Measurements from ENCODE around the gene ATAD3A. TPM values are rescaled to one million over a fixed set of nuclear protein-coding genes. Genes with fewer than 3 reads are reported as not detected.
A peak's percentile ranks its signal among the peaks of the same experiment; 100 is the strongest.
"Not testable (repeated sequence)": the region's sequence is repeated elsewhere in the genome, so short reads cannot be mapped to it uniquely, and the experiment has no call there.

ATAD3A gene
- total and polyA plus RNA-seq, 2 donors (not counting 1 experiment from before 2014, with no cell fraction given), result 12.5 to 18.0 TPM

- Histone ChIP-seq H3K4me2 (ENCODE audit: extremely low read depth, insufficient read depth, low read length) (no peak overlapping the region), H3K36me3 (ENCODE audit: control insufficient read depth, insufficient read depth, low read length) (no peaks in the 10 kb centered on the region), H3K4me1 (ENCODE audit: control insufficient read depth, extremely low read depth, insufficient read depth, low read length) (peaks cover 3% of the 10 kb centered on the region), H3K9ac (ENCODE audit: insufficient read depth, low read length) (no peak overlapping the region), H3K27ac (ENCODE audit: insufficient read depth, low read length) (no peak overlapping the region), H3K9me3 (ENCODE audit: control insufficient read depth, insufficient read depth, low read depth, low read length) (no peaks in the 10 kb centered on the region), H2AFZ (ENCODE audit: low read length) (no peak overlapping the region), H3K4me3 (replicated peaks in 1 of 4; ENCODE audit: control extremely low read depth in 1 of 4, insufficient read depth in 1 of 4, low read depth in 3 of 4, low read length in 4 of 4) (no peak overlapping the region), H4K20me1 (ENCODE audit: control insufficient read depth, extremely low read depth, insufficient read depth, low read length) (no peaks in the 10 kb centered on the region), H3K27me3 (ENCODE audit: control insufficient read depth, insufficient read depth, low read length) (no peaks in the 10 kb centered on the region), H3K79me2 (ENCODE audit: control insufficient read depth, insufficient read depth, low read length) (no peaks in the 10 kb centered on the region)
- TF ChIP-seq CTCF (conservative IDR thresholded peaks at IDR 0.05 in 1 of 2, IDR thresholded peaks at IDR 0.05 in 1 of 2; ENCODE audit: low read depth in 1 of 2, low read length in 2 of 2), result no peak
- no peak for TF ChIP-seq EZH2 (IDR thresholded peaks at IDR 0.05; ENCODE audit: low read length, missing control alignments)
- peak in 1 of 2 donors; percentile 31 for DNase-seq (ENCODE audit: low read depth in 2 of 2)
Observed at GRCh38 chr1:1507305-1507704, 4.7 kb upstream of the ATAD3A start.

GRCh38 chr1:1508775-1509464 lies 3.0 kb upstream of the ATAD3A start:
- not testable (repeated sequence) for H3K27ac ChIP-seq (ENCODE audit: insufficient read depth, low read length); H3K9me3 ChIP-seq (ENCODE audit: control insufficient read depth, insufficient read depth, low read depth, low read length); DNase-seq (ENCODE audit: low read depth in 2 of 2)

GRCh38 chr1:1509465-1509850 lies 2.5 kb upstream of the ATAD3A start:
- not testable (repeated sequence) for DNase-seq (ENCODE audit: low read depth in 2 of 2); H3K9me3 ChIP-seq (ENCODE audit: control insufficient read depth, insufficient read depth, low read depth, low read length)

More at GRCh38 chr1:1508775-1509464, 3.0 kb upstream of the ATAD3A start:
- H3K4me3 ChIP-seq (replicated peaks in 1 of 4; ENCODE audit: control extremely low read depth in 1 of 4, insufficient read depth in 1 of 4, low read depth in 3 of 4, low read length in 4 of 4); H4K20me1 ChIP-seq (ENCODE audit: control insufficient read depth, extremely low read depth, insufficient read depth, low read length); H3K79me2 ChIP-seq (ENCODE audit: control insufficient read depth, insufficient read depth, low read length); H3K27me3 ChIP-seq (ENCODE audit: control insufficient read depth, insufficient read depth, low read length); H3K4me2 ChIP-seq (ENCODE audit: extremely low read depth, insufficient read depth, low read length); H2AFZ ChIP-seq (ENCODE audit: low read length); H3K9ac ChIP-seq (ENCODE audit: insufficient read depth, low read length); H3K36me3 ChIP-seq (ENCODE audit: control insufficient read depth, insufficient read depth, low read length); H3K4me1 ChIP-seq (ENCODE audit: control insufficient read depth, extremely low read depth, insufficient read depth, low read length): not testable (repeated sequence)

GRCh38 chr1:1510912-1511532 lies 940 bp upstream of the ATAD3A start:
- peak overlapping the region; percentile 99 for H3K27ac ChIP-seq (ENCODE audit: insufficient read depth, low read length)
- no peaks in the 10 kb centered on the region for H3K36me3 ChIP-seq (ENCODE audit: control insufficient read depth, insufficient read depth, low read length)
- peak overlapping the region; percentile 80 to 88 (median 84) for H3K4me3 ChIP-seq (replicated peaks in 1 of 4; ENCODE audit: control extremely low read depth in 1 of 4, insufficient read depth in 1 of 4, low read depth in 3 of 4, low read length in 4 of 4)
- H2AFZ ChIP-seq (ENCODE audit: low read length), result peak overlapping the region; percentile 60
- peak overlapping the region; percentile 95 for H3K4me2 ChIP-seq (ENCODE audit: extremely low read depth, insufficient read depth, low read length)
- no peaks in the 10 kb centered on the region for H3K9me3 ChIP-seq (ENCODE audit: control insufficient read depth, insufficient read depth, low read depth, low read length)
- TF ChIP-seq CTCF (conservative IDR thresholded peaks at IDR 0.05 in 1 of 2, IDR thresholded peaks at IDR 0.05 in 1 of 2; ENCODE audit: low read depth in 1 of 2, low read length in 2 of 2) (no peak), EZH2 (IDR thresholded peaks at IDR 0.05; ENCODE audit: low read length, missing control alignments) (no peak)
- DNase-seq (ENCODE audit: low read depth in 2 of 2), result peak in 1 of 2 donors; percentile 20
- H4K20me1 ChIP-seq (ENCODE audit: control insufficient read depth, extremely low read depth, insufficient read depth, low read length), result no peaks in the 10 kb centered on the region
- H3K27me3 ChIP-seq (ENCODE audit: control insufficient read depth, insufficient read depth, low read length), result no peaks in the 10 kb centered on the region
- peak overlapping the region; percentile 99 for H3K9ac ChIP-seq (ENCODE audit: insufficient read depth, low read length)
- peaks cover 3% of the 10 kb centered on the region for H3K4me1 ChIP-seq (ENCODE audit: control insufficient read depth, extremely low read depth, insufficient read depth, low read length)
- H3K79me2 ChIP-seq (ENCODE audit: control insufficient read depth, insufficient read depth, low read length), result peaks cover 25% of the 10 kb centered on the region

More at GRCh38 chr1:1509465-1509850, 2.5 kb upstream of the ATAD3A start:
- not testable (repeated sequence) for H3K4me3 ChIP-seq (replicated peaks in 1 of 4; ENCODE audit: control extremely low read depth in 1 of 4, insufficient read depth in 1 of 4, low read depth in 3 of 4, low read length in 4 of 4); H3K4me2 ChIP-seq (ENCODE audit: extremely low read depth, insufficient read depth, low read length); H3K27ac ChIP-seq (ENCODE audit: insufficient read depth, low read length); H3K36me3 ChIP-seq (ENCODE audit: control insufficient read depth, insufficient read depth, low read length); H2AFZ ChIP-seq (ENCODE audit: low read length); H3K27me3 ChIP-seq (ENCODE audit: control insufficient read depth, insufficient read depth, low read length); H3K9ac ChIP-seq (ENCODE audit: insufficient read depth, low read length); H4K20me1 ChIP-seq (ENCODE audit: control insufficient read depth, extremely low read depth, insufficient read depth, low read length); H3K4me1 ChIP-seq (ENCODE audit: control insufficient read depth, extremely low read depth, insufficient read depth, low read length)
- peaks cover 12% of the 10 kb centered on the region for H3K79me2 ChIP-seq (ENCODE audit: control insufficient read depth, insufficient read depth, low read length)

- peak overlapping the region; percentile 59 for H3K9ac ChIP-seq (ENCODE audit: insufficient read depth, low read length)
- H3K79me2 ChIP-seq (ENCODE audit: control insufficient read depth, insufficient read depth, low read length), result peaks cover 25% of the 10 kb centered on the region
- H3K27me3 ChIP-seq (ENCODE audit: control insufficient read depth, insufficient read depth, low read length); H3K36me3 ChIP-seq (ENCODE audit: control insufficient read depth, insufficient read depth, low read length); H2AFZ ChIP-seq (ENCODE audit: low read length); H4K20me1 ChIP-seq (ENCODE audit: control insufficient read depth, extremely low read depth, insufficient read depth, low read length); H3K4me2 ChIP-seq (ENCODE audit: extremely low read depth, insufficient read depth, low read length); DNase-seq (ENCODE audit: low read depth in 2 of 2); H3K4me1 ChIP-seq (ENCODE audit: control insufficient read depth, extremely low read depth, insufficient read depth, low read length); H3K9me3 ChIP-seq (ENCODE audit: control insufficient read depth, insufficient read depth, low read depth, low read length): not testable (repeated sequence)
- peak overlapping the region in 2 of 4 experiments; percentile 55 to 88 for H3K4me3 ChIP-seq (replicated peaks in 1 of 4; ENCODE audit: control extremely low read depth in 1 of 4, insufficient read depth in 1 of 4, low read depth in 3 of 4, low read length in 4 of 4)
- H3K27ac ChIP-seq (ENCODE audit: insufficient read depth, low read length), result peak overlapping the region; percentile 61
Observed at GRCh38 chr1:1512425-1512824, 463 bp downstream of the ATAD3A start.

All from fibroblast of lung (primary cell).